HUDEP-2 (cell line): Measurements from ENCODE around the gene PYM1.
"Not testable (repeated sequence)": the region's sequence is repeated elsewhere in the genome, so short reads cannot be mapped to it uniquely, and the experiment has no call there.

Source experiments
- DNase-seq, 76 experiments: peaks; one replicate each; lab custom pipeline; 2025; ENCODE audit not compliant: unreplicated experiment in 76 of 76; lab: John Stamatoyannopoulos, UW

The PYM1 gene

DNA sequence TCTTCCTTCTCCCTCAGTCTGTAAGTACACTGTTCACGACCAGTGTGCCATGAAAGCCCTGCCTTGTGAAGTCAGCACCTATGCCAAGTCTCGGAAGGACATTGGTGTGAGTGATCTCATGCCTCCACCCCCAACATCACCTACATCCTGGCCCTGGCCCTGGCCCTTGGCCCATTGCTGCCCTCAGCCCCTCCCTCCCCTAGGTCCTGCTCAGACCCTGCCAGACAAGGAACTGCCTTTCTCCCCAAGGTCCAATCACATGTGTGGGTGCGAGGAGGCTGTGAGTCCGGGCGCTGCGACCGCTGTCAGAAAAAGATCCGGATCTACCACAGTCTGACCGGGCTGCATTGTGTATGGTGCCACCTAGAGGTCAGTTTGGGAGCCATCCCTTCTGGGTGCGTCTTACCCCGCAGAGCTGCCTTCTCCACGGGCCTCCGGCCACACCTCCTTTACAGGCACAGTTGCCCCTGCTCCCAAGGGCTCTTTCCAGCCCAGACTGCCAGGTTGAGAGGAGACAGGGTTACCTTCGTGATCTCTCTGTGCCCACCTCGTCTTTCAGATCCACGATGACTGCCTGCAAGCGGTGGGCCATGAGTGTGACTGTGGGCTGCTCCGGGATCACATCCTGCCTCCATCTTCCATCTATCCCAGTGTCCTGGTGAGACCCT, 12.5 kb upstream of the PYM1 start:
- peak in 71 of 76 experiments; percentile 20 to 90 (median 72) for DNase-seq

DNA sequence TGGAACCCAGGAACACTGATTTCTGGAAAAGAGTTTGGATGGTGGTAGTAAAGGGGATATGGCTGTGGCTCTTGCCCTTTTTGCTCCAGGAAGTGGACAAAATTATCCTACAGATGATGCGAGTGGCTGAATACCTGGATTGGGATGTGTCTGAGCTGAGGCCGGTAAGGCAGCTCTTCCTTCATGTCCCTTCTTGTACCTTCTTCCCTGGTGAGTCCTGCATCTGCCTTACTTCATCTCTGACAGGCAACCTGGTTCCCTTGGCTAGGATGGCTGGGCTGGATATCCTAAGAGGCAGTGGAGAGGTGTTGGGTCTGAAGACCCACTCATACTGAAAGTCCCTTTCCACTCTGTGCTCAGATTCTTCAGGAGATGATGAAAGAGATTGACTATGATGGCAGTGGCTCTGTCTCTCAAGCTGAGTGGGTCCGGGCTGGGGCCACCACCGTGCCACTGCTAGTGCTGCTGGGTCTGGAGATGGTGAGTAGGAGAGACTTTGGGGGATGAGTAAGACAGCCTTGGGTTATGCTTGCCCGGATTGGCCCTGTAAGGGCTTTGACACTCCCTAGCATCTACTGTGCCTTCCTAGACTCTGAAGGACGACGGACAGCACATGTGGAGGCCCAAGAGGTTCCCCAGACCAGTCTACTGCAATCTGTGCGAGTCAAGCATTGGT, 11.3 kb upstream of the PYM1 start:
- DNase-seq, result no peak

DNA sequence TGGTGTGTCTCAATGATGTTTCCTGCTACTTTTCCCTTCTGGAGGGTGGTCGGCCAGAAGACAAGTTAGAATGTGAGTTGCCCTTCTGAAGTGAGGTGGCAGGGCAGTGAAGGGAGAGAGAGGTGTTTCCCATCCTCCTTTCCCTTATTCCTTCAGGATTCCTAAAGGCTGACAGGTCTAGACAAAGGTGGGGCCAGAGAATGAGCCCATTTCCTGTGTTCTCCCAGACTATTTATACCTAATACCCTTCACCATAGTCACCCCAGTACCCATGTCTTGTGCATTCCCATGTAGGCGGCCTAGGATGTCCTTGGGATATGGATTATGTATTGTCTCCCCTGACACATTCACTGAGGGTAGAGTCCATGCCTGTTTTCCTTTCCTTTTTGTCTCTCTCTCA, 10.3 kb upstream of the PYM1 start:
- DNase-seq, result no peak

DNA sequence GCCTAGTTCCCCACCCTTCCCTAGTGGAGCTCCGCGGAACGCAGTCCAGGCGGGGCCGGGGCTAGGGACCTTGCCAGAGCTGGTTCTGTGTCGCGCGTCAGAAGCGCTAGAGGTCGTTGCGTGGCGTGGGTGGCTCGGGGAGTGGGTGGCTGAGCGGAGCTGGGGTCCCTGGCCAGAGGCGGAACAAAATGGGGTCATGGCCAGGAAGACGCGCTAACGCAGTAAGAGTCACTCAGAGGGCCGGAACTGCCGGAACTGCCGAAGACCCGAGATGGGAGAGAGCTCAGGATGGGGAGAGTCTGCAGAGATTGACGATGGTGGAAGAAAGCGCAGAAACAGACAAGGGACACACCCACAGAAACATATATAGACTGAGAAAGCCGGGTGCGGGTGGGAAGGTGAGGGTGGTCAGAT, 8.1 kb upstream of the PYM1 start:
- no peak for DNase-seq

DNA sequence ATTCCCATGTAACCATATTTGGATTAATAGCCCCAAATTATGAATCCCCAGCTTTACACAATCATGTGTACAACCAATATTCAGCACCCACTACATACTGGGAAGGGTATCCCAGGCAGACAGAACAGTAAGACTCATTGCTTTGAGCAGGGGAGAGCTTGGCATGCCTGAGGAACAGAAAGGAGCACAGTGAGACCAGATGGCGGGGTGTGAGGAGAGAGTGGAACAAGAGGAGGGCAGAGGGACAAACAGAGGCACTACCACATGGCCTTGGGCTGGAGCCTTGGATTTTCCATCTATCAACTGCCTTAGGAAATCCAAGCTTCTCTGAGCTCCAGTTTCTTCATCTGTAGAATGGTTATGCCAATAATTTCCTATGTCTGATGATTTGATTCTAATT, 7.1 kb upstream of the PYM1 start:
- no peak for DNase-seq

DNA sequence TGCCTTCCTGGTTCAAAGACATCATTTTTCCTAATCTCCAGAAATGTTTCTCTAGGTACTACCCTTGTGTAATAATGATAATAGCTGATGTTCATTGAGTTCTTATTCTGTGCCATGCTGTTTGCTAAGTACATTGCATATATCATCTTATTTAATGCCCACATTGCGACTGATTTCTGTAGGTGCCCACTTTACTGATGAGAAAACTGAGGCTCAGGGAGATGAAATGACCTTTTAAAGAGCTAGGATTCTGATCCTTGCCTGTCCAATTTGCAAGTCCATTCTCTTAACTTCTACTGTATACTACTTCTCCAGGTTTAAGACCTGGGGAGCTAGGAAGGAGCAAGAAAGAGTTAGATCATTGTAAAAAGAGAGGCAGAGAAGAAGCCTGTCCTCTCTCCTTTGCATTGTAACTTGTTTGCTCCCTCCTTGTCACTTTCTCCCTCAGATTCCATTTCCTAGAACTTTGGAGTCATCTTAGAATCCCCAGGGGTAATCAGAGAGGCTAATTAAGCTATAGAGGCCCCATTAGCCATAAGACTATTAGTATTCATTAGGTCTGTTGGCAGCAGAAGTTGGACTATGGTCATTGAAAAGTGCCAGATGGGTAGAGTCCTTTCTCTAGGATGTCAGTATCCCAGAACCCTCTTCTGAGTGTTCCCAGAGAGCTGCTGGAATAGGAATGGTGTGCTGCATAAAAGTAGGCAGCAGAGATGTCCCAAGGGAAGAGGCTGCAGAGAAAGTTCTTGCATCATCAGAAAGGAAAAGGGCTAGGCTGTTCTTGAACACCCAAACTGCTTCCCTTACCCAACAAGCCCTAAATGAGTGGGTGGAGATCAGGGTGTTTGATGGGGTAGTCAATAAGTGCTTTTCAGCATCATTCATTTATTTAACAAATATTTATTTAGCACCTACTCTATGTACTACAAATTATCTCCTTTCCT, 6.4 kb upstream of the PYM1 start:
- no peak for DNase-seq

DNA sequence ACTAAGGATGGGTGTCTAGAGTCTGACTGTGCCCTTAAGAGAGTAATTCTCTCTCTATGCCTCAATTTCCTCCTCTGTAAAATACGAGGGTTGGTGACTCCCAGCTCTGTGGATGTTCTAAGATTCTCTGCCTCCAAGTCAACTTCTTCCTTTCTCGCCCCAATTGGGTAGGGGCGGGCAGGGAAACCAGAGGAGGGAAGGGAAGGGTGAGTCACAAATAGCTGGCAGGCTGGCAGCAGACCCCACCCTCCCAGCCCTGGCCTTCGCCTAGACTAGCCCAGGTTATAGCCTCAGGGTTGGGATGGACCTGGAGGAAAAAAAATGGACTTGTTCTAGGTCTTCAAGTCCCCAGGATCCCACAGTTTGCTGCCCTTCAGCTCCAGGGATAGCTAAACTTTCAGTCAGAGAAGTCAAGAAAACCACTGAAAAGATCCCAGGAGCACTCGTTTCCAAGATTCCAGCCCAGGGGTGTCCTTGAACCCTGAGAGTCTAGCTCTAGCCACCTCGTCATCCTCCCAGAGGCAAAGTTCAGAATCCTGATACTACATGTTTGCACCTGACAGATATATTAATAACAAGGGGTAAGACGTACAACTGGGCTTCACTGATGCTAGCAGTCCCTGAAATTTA, 5.6 kb upstream of the PYM1 start:
- DNase-seq, result peak in 10 of 76 experiments; percentile 6 to 50 (median 12)

DNA sequence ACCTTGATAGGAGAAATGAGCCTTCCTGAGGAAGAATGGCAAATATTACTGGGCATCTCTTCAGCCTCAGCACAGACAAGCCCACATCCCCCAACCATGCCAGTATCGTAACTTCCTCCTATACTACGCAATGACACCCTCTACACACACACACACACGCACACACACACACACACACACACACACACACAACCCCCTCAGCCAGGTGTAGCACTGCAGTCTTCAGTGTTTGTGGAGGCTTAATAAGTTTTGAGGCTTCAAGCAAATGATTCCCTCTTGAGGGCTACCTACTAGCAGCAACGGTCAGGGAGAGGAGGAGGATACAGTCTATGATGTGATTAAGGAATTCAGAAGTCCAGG, 4.8 kb upstream of the PYM1 start:
- peak in 2 of 76 experiments; percentile 3 to 29 for DNase-seq

DNA sequence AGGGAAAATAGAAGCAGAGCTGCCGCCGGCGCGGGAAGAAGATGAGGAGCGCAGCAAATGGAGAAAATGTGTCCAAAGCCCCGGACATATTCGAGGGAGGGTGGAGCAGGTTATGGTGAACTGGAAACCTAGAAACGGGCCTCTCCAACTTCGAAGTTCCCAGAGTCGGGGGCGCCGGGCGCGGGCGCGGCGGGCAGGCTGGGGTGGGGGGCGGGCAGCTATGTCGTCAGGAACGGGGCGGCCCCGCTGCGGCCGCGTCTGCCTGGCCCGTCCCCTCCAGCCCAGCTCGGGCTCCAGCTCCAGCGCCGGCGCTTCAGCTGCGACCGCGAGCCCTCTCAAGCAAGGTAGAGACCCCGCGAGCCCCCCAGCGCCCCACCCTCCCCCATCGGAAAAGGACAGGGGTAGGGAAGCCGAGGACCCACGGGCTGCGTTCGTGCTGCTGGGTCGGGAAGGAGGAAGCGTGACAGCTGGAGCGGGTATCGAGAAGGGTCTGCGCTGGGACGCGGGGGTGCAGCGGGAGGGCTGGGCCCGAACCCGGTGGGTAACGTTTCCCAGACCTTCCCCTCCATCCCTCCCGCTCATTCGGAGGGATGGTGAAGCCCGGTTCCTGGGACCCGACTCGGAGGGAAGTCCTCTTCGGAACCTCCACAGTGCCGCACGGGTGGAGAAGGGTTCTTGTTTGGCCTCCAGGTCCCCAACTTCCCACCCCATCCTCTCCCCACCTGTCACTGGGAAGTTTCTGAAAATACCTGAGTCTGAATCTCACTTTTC, 4.3 kb upstream of the PYM1 start:
- DNase-seq, result peak in 12 of 76 experiments; percentile 5 to 43 (median 20)

DNA sequence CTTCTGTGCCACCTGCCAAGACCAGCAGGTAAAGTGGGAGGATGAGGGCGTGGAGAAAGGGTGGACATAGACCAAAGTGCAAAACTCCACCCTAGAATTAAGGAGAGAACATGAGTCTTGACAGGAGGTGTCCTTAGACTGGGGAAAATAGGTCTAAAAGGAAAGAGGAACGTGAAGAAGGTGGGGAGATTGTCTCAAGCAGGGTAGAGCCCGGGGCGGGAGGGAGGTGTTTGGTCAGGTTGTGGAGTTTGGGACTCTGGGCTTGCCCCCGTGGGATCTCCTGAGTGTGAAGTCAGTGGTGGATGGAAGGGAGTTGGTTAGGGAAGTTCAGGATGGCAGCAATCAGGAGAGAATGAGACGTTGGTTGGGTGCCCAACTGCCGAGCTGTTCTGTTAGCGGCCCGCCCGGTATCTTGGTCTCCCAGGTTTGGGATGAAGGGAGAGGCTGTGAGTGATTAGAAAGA, 3.7 kb upstream of the PYM1 start:
- peak in 7 of 76 experiments; percentile 3 to 43 (median 28) for DNase-seq

DNA sequence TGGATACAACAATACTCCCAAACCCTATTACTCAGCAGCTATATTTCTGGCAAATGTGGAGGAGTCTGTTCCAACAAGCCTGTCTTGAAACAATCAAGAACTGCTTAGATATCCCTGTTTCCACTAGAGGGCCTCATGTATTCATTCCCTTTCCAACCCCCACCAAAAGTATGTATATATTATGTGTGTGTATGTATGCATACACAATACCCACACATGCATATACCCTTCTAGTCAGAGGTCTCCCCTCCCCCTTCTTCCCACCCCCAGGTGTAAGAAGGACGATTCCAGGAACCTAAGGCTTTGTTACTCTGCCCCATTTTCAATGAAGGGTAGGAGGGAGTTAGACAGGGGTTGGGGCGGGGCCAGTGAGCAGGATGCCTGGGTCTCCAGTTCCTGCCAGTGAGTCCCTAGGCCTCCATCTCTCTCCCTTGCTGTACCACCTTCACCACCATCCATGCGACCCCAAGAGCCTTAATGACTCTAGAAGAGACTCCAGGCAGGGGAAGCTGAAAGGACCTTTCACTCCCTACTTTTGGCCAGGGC, 3.1 kb upstream of the PYM1 start, which contains the start of gene DGKA:
Gene DGKA, plus strand, starts transcription at position 392 of the 546 bp plus-strand sequence. CDS start 5,342 bp downstream, outside the sequence.
- peak in 52 of 76 experiments; percentile 4 to 71 (median 36) for DNase-seq

DNA sequence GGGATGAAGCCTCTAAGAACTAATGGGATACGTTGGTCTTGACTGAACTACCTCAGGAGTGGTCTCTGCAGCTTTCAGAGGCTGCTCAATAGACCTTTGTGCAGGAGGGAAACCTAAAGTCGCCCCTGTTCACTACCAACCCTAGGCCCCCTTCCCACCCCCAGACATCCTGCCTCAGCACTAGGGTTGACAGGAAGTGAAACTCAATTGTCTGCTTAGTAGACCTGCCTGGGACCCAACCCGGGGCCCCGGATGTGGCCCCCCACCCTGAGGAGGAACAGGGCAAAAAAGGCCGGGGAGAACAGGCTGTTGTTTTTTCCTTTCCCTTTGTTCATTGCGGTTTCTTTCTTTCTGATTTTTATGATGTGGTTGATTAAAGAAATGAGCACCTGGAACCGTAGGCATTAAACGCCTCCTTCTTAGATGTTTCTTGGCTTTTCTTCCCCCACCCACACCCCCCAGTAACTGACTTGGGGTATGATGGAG, 1.7 kb upstream of the PYM1 start:
- no peak for DNase-seq

DNA sequence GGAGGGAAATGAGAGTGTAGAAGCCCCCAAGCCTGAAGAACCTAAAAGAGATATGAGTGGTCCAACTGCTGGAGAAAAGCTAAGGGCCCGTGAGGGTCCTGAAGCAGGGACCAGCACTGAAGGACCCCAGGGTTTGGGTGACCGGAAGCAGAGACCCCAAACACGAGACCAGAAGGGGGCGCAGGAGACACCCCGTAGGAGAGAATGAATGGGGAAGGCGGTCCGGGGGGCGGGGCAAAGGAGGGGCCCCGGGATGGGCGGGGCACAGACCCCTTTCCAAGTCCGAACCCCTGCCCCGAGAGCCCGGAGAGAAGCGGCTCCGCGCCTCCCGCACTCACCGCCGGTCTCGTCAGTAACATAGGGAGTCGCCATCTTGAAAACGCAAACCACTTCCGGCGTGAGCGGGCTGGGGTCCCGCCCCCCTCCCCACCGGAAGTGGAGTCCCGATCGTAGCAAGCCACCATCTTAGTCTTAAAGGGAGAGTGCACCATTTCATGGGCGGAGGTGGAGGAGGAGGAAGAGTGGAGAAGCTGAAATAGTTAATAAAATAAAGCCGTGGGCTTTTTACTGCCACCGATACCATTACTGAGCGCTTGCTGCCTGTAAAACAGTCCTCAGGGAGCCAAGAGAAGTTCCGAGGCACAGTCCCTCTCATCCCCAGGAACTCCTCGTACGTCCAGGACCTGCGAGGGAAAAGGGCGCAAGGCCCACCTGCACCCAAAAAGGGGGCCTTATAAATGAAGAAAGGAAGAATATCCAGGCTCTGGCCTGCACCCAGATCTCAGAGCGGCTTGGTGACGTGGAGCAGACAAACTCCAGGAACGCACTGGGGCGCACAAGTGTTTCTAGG, 731 bp downstream of the PYM1 start:
- peak in 73 of 76 experiments; percentile 44 to 90 (median 81) for DNase-seq

DNA sequence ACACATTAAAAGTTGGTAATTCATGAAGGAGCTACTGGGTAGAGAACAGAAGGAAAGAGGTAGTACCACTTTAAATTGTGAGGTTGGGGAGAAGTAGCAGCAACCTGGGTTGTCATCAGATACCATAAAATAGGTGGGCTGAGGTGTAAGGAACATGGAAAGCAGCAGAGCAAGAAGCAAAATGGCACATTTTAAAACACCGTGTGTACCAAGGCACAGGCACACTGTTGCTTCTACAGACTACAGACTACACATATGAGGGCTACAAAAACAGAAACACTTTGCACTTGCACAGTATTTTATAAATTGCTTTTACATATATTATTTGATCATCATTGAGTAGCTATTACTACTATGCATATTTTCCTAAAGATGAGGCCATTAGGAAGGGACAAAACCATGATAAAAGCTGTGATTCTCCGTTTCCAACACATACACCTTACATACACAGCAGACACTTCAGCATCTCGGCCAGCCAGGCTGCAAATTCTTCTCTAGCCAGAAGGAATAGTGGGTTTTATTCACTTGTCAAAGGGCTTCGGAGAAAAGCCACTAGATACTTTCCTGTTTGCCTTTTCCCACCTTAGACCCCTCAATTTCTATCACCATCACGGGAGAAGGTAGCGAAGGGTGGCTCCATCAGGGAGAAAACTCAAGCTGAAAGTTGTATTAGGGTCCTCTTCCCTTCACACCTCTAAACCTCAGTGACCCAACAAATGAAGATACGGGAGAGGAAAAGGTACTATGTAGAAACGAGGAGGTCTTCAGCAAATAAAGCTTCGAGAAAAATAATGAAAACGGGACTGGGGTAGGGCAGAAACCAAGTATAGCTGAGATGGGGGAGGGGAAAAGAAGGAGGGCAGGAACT, 1.6 kb downstream of the PYM1 start:
- peak in 1 of 76 experiments; percentile 55 for DNase-seq

DNA sequence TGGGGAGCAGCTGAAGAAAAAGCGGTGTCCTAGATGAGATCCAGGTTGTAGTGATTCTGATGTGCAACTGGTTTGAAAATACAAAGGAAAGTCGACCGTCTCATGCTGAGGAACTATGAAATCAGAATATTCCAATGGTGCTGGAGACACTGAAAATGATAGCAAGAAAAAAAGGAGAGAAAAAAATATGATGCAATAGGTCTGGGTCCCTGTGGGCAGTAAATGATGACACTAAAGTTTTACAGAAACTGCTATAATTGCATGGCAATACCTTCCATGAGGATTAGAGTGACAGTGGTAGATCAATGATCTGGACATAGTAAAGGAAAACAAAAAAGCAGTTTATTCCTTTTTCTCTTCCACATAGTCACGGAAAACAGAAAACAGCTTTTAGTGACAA, 2.3 kb downstream of the PYM1 start:
- no peak for DNase-seq

DNA sequence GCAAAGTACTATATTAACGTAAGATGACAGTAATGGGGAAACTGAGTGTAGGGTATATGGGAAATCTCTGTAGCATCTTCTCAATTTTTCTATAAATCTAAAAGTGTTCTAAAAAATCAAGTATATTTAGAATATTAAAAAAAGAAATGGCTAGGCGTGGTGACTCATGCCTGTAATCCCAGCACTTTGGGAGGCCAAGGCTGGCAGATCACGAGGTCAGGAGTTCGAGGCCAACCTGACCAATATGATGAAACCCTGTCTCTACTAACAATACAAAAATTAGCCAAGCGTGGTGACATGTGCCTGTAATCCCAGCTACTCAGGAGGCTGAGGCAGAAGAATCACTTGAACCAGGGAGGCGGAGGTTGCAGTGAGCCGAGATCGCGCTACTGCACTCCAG, 4.0 kb downstream of the PYM1 start:
- not testable (repeated sequence) for DNase-seq

DNA sequence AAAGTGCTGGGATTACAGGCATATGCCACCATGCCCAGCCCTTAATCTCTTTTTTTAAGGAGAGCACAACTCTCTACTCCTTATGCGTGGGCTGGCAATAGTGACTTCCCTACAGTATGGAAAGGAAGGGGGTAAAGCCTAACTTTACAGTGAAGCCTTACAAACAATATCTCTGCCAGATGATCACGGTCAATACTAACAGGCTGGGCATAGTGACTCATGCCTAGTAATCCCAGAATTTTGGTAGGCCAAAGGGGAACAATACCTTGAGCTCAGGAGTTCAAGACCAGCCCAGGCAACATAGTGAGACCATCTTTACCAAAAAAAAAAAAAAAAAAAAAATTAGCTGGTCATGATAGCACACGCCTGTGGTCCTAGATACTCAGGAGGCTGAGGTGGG, 5.6 kb downstream of the PYM1 start:
- DNase-seq, result no peak
